GM23338 (cell line): ENCODE data around the gene ZDHHC18. TPM values are rescaled to one million over a fixed set of nuclear protein-coding genes. Genes with fewer than 3 reads are reported as not detected.

Source experiments
- ATAC-seq: fragments of 200-7000 bp; cut with Tn5 transposase; 3 replicates; pipeline ENCODE4 v1.9.1; 2020
- DNase-seq: peaks from one replicate; pipeline ENCODE4 v3.0.0-alpha.2; 2015; ENCODE audit warnings: low spot score
- H2AFZ ChIP-seq: fragments of 200-600 bp; sonication (generic); 2 replicates; pipeline ENCODE4 v1.8.0; 2016; ENCODE audit warnings: antibody characterized with exemption, mild to moderate bottlenecking, moderate library complexity
- H3F3A ChIP-seq: fragments of 200-600 bp; sonication (generic); replicated peaks from 2 replicates; pipeline ENCODE4 v1.8.0; 2017; ENCODE audit warnings: antibody characterized with exemption, mixed run types, low read depth
- H3K27ac ChIP-seq: fragments of 200-600 bp; sonication (generic); 2 replicates; pipeline ENCODE4 v1.6.1; 2016; ENCODE audit warnings: low read depth
- H3K27me3 ChIP-seq: fragments of 200-600 bp; sonication (generic); 2 replicates; pipeline ENCODE4 v1.8.0; 2016; ENCODE audit warnings: mild to moderate bottlenecking, mixed run types, moderate library complexity; ENCODE audit not compliant: insufficient read depth
- H3K36me3 ChIP-seq: fragments of 200-600 bp; sonication (generic); 2 replicates; pipeline ENCODE4 v1.8.0; 2016; ENCODE audit warnings: mild to moderate bottlenecking; ENCODE audit not compliant: insufficient read depth
- H3K4me1 ChIP-seq: fragments of 200-600 bp; sonication (generic); 2 replicates; pipeline ENCODE4 v1.8.0; 2016; ENCODE audit warnings: mild to moderate bottlenecking, moderate library complexity; ENCODE audit not compliant: insufficient read depth
- H3K4me2 ChIP-seq: fragments of 200-600 bp; sonication (generic); 2 replicates; pipeline ENCODE4 v1.7.1; 2017; ENCODE audit warnings: mixed run types
- H3K4me3 ChIP-seq: fragments of 200-600 bp; sonication (generic); 2 replicates; pipeline ENCODE4 v1.6.1; 2016; ENCODE audit warnings: mixed run types
- H3K79me2 ChIP-seq: fragments of 200-600 bp; sonication (generic); replicated peaks from 2 replicates; pipeline ENCODE4 v1.8.0; 2017; ENCODE audit warnings: mild to moderate bottlenecking; ENCODE audit not compliant: insufficient read depth
- H3K9me2 ChIP-seq: fragments of 200-600 bp; sonication (generic); 2 replicates; pipeline ENCODE4 v1.8.0; 2017; ENCODE audit not compliant: insufficient read depth
- H4K20me1 ChIP-seq: fragments of 200-600 bp; sonication (generic); replicated peaks from 2 replicates; pipeline ENCODE4 v1.8.0; 2017; ENCODE audit warnings: mild to moderate bottlenecking; ENCODE audit not compliant: insufficient read depth
- H3K27ac Mint-ChIP-seq: 2 replicates; pipeline ENCODE4 v1.8.0; 2020; ENCODE audit warnings: inconsistent platforms, mild to moderate bottlenecking, moderate library complexity, mixed read lengths
- H3K27me3 Mint-ChIP-seq: 3 replicates; pipeline ENCODE4 v1.8.0; 2022; ENCODE audit warnings: low read depth, mild to moderate bottlenecking, moderate library complexity, mixed read lengths, inconsistent platforms; ENCODE audit not compliant: insufficient read depth, poor library complexity
- H3K36me3 Mint-ChIP-seq: 3 replicates; pipeline ENCODE4 v1.8.0; 2021; ENCODE audit warnings: low read depth, mild to moderate bottlenecking, inconsistent platforms, moderate library complexity, mixed read lengths
- H3K4me1 Mint-ChIP-seq: 3 replicates; pipeline ENCODE4 v1.8.0; 2020; ENCODE audit warnings: mild to moderate bottlenecking, inconsistent platforms, mixed read lengths
- H3K4me3 Mint-ChIP-seq: 3 replicates; pipeline ENCODE4 v1.8.0; 2021; ENCODE audit warnings: moderate library complexity, mild to moderate bottlenecking, inconsistent platforms, mixed read lengths
- H3K9me3 Mint-ChIP-seq: 3 replicates; pipeline ENCODE4 v1.8.0; 2020; ENCODE audit warnings: moderate library complexity, mild to moderate bottlenecking, inconsistent platforms, mixed read lengths
- CREB1 ChIP-seq: fragments of 250-450 bp; sonication (Bioruptor Pico); IDR thresholded peaks from 2 replicates; pipeline ENCODE4 v1.5.0; 2020; ENCODE audit warnings: low read depth, mild to moderate bottlenecking, moderate library complexity
- ETS1 ChIP-seq: IDR thresholded peaks from 2 replicates; pipeline ENCODE4 v1.6.1; 2016; ENCODE audit warnings: antibody characterized with exemption
- EZH2 ChIP-seq: fragments of 200-600 bp; sonication (generic); IDR thresholded peaks from one replicate; pipeline ENCODE4 v1.8.0; 2017; ENCODE audit warnings: antibody characterized with exemption, mild to moderate bottlenecking, low read depth; ENCODE audit not compliant: unreplicated experiment
- EZH2phosphoT487 ChIP-seq: fragments of 200-600 bp; sonication (generic); IDR thresholded peaks from one replicate; pipeline ENCODE4 v1.8.1; 2018; ENCODE audit warnings: antibody characterized with exemption; ENCODE audit not compliant: unreplicated experiment
- JUNB ChIP-seq: IDR thresholded peaks from one replicate; pipeline ENCODE4 v1.6.1; 2016; ENCODE audit warnings: antibody characterized with exemption; ENCODE audit not compliant: unreplicated experiment
- NANOG ChIP-seq: IDR thresholded peaks from 2 replicates; pipeline ENCODE4 v1.6.1; 2016; ENCODE audit warnings: antibody characterized with exemption, borderline replicate concordance
- POLR2AphosphoS5 ChIP-seq: IDR thresholded peaks from 2 replicates; pipeline ENCODE4 v1.6.1; 2016; ENCODE audit warnings: antibody characterized with exemption, low read depth
- REST ChIP-seq: IDR thresholded peaks from one replicate; pipeline ENCODE4 v1.6.1; 2018; ENCODE audit warnings: antibody characterized with exemption; ENCODE audit not compliant: unreplicated experiment
- STAT1 ChIP-seq: IDR thresholded peaks from one replicate; pipeline ENCODE4 v1.6.1; 2016; ENCODE audit warnings: antibody characterized with exemption; ENCODE audit not compliant: unreplicated experiment
- ZNF331 ChIP-seq: fragments of 250-450 bp; sonication (Bioruptor Pico); IDR thresholded peaks from 2 replicates; pipeline ENCODE4 v1.5.0; 2020; ENCODE audit warnings: low read depth, mild to moderate bottlenecking, moderate library complexity
- polyA plus RNA-seq: library from polyadenylated mRNA; unstranded; fragments of >200 nt; fragmentation: Nextera tagmentation; extraction: Ambion mirVana; gene quantifications from 2 replicates; pipeline ENCODE4 v1.2.1, GENCODE V29; 2016
- total RNA-seq: library from RNA; depleted of rRNA; stranded (reverse); fragments of >200 nt; shearing (Covaris generic); gene quantifications from 2 replicates; pipeline ENCODE4 v1.2.3, GENCODE V29; 2014
- TF ChIP-seq, protein P1 (sequence below): fragments of 250-450 bp; sonication (Bioruptor Pico); IDR thresholded peaks from 2 replicates; pipeline ENCODE4 v1.5.0; 2020; ENCODE audit warnings: mild to moderate bottlenecking, moderate library complexity
- TF ChIP-seq, protein P2 (sequence below), 2 experiments: fragments of 200-600 bp in 1 of 2; sonication (generic) in 1 of 2; conservative IDR thresholded peaks; 2 replicates each; pipeline versions ENCODE4 v1.5.1 to v1.6.1; 2016 to 2017; ENCODE audit warnings: antibody characterized with exemption in 2 of 2, low read depth in 2 of 2, mild to moderate bottlenecking in 2 of 2, moderate library complexity in 1 of 2

ZDHHC18 gene
- total and polyA plus RNA-seq, 2 experiments from 2014 or later, result 6.3 to 26.8 TPM

DNA sequence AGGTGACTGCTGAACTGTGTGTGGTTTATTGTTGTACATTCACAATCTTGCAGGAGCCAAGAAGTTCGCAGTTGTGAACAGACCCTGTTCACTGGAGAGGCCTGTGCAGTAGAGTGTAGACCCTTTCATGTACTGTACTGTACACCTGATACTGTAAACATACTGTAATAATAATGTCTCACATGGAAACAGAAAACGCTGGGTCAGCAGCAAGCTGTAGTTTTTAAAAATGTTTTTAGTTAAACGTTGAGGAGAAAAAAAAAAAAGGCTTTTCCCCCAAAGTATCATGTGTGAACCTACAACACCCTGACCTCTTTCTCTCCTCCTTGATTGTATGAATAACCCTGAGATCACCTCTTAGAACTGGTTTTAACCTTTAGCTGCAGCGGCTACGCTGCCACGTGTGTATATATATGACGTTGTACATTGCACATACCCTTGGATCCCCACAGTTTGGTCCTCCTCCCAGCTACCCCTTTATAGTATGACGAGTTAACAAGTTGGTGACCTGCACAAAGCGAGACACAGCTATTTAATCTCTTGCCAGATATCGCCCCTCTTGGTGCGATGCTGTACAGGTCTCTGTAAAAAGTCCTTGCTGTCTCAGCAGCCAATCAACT, 45.2 kb upstream of the ZDHHC18 start:
- no peak overlapping the region for H3K27ac Mint-ChIP-seq
- H3K27me3 Mint-ChIP-seq, result peaks cover 8% of the 10 kb centered on the region
- ATAC-seq (no peak), DNase-seq (no peak)
- peaks cover 38% of the 10 kb centered on the region for H3K4me1 Mint-ChIP-seq
- Histone ChIP-seq H3K27me3 (no peaks in the 10 kb centered on the region), H3K36me3 (peaks cover 28% of the 10 kb centered on the region), H3F3A (peaks cover 6% of the 10 kb centered on the region), H4K20me1 (peaks cover 6% of the 10 kb centered on the region; the same call in 1 of the 2 replicates), H3K79me2 (no peaks in the 10 kb centered on the region), H3K4me3 (no peak overlapping the region), H3K9me2 (no peaks in the 10 kb centered on the region), H3K27ac (no peak overlapping the region), H3K4me1 (peaks cover 19% of the 10 kb centered on the region), H2AFZ (no peak overlapping the region), H3K4me2 (no peak overlapping the region)
- no peaks in the 10 kb centered on the region; the same call in 2 of the 3 replicates for H3K9me3 Mint-ChIP-seq
- H3K36me3 Mint-ChIP-seq, result peaks cover 56% of the 10 kb centered on the region
- H3K4me3 Mint-ChIP-seq, result no peak overlapping the region
- TF ChIP-seq EZH2phosphoT487 (no peak), STAT1 (no peak), CREB1 (CRISPR knock-in tag) (no peak), ETS1 (no peak), ZNF331 (no peak), NANOG (no peak), EZH2 (no peak), POLR2AphosphoS5 (no peak), REST (no peak), JUNB (no peak)
- TF ChIP-seq, protein P1, sequence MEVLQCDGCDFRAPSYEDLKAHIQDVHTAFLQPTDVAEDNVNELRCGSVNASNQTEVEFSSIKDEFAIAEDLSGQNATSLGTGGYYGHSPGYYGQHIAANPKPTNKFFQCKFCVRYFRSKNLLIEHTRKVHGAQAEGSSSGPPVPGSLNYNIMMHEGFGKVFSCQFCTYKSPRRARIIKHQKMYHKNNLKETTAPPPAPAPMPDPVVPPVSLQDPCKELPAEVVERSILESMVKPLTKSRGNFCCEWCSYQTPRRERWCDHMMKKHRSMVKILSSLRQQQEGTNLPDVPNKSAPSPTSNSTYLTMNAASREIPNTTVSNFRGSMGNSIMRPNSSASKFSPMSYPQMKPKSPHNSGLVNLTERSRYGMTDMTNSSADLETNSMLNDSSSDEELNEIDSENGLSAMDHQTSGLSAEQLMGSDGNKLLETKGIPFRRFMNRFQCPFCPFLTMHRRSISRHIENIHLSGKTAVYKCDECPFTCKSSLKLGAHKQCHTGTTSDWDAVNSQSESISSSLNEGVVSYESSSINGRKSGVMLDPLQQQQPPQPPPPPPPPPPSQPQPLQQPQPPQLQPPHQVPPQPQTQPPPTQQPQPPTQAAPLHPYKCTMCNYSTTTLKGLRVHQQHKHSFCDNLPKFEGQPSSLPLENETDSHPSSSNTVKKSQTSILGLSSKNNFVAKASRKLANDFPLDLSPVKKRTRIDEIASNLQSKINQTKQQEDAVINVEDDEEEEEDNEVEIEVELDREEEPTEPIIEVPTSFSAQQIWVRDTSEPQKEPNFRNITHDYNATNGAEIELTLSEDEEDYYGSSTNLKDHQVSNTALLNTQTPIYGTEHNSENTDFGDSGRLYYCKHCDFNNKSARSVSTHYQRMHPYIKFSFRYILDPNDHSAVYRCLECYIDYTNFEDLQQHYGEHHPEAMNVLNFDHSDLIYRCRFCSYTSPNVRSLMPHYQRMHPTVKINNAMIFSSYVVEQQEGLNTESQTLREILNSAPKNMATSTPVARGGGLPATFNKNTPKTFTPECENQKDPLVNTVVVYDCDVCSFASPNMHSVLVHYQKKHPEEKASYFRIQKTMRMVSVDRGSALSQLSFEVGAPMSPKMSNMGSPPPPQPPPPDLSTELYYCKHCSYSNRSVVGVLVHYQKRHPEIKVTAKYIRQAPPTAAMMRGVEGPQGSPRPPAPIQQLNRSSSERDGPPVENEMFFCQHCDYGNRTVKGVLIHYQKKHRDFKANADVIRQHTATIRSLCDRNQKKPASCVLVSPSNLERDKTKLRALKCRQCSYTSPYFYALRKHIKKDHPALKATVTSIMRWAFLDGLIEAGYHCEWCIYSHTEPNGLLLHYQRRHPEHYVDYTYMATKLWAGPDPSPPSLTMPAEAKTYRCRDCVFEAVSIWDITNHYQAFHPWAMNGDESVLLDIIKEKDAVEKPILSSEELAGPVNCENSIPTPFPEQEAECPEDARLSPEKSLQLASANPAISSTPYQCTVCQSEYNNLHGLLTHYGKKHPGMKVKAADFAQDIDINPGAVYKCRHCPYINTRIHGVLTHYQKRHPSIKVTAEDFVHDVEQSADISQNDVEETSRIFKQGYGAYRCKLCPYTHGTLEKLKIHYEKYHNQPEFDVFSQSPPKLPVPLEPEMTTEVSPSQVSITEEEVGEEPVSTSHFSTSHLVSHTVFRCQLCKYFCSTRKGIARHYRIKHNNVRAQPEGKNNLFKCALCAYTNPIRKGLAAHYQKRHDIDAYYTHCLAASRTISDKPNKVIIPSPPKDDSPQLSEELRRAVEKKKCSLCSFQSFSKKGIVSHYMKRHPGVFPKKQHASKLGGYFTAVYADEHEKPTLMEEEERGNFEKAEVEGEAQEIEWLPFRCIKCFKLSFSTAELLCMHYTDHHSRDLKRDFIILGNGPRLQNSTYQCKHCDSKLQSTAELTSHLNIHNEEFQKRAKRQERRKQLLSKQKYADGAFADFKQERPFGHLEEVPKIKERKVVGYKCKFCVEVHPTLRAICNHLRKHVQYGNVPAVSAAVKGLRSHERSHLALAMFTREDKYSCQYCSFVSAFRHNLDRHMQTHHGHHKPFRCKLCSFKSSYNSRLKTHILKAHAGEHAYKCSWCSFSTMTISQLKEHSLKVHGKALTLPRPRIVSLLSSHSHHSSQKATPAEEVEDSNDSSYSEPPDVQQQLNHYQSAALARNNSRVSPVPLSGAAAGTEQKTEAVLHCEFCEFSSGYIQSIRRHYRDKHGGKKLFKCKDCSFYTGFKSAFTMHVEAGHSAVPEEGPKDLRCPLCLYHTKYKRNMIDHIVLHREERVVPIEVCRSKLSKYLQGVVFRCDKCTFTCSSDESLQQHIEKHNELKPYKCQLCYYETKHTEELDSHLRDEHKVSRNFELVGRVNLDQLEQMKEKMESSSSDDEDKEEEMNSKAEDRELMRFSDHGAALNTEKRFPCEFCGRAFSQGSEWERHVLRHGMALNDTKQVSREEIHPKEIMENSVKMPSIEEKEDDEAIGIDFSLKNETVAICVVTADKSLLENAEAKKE (CRISPR knock-in tag), result no peak
- TF ChIP-seq, protein P2, sequence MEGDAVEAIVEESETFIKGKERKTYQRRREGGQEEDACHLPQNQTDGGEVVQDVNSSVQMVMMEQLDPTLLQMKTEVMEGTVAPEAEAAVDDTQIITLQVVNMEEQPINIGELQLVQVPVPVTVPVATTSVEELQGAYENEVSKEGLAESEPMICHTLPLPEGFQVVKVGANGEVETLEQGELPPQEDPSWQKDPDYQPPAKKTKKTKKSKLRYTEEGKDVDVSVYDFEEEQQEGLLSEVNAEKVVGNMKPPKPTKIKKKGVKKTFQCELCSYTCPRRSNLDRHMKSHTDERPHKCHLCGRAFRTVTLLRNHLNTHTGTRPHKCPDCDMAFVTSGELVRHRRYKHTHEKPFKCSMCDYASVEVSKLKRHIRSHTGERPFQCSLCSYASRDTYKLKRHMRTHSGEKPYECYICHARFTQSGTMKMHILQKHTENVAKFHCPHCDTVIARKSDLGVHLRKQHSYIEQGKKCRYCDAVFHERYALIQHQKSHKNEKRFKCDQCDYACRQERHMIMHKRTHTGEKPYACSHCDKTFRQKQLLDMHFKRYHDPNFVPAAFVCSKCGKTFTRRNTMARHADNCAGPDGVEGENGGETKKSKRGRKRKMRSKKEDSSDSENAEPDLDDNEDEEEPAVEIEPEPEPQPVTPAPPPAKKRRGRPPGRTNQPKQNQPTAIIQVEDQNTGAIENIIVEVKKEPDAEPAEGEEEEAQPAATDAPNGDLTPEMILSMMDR (conservative IDR thresholded peaks at IDR 0.05; ENCODE audit: low read depth in 2 of 2), result no peak
